Measurements from ENCODE around the gene CRY2.

Gene CRY2

GRCh38 chr11:45879803-45880686 lies 32.8 kb downstream of the CRY2 start:
- TF ChIP-seq CTCF (IDR thresholded peaks at IDR 0.05): no peak

GRCh38 chr11:45880772-45881570 lies 33.7 kb downstream of the CRY2 start:
- no peak for TF ChIP-seq CTCF (IDR thresholded peaks at IDR 0.05)

GRCh38 chr11:45881708-45882368 lies 34.6 kb downstream of the CRY2 start:
- TF ChIP-seq CTCF (IDR thresholded peaks at IDR 0.05): no peak

DNA sequence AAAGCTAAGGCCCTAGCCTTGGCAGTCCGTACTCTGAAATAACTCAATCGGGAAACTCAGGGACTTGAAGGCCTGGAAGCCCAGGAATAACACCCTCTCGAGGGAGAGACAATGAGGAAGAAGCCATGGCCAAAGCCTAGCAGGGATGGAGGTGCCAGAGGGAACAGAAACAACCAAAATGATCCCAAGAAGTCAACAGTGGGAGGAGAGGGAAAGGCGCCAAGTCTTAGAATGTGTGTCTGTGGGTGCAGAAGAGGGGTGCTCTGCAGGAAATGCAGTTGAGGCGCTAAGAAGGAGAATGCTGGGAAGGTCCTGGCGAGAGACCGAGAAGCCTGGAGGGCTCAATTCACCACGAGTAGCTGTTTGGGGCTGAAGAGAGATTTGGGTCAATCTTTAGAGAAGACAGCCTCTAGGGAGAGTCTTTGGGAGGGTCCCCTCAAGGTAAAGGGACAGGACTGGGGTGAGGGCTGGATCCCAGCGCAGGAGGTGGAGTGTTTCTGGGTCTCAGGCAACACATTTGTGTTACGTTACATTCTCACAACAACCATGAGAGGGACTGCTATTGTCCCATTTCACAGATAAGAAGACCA lies 37.4 kb downstream of the CRY2 start:
- TF ChIP-seq CTCF (IDR thresholded peaks at IDR 0.05): no peak

DNA sequence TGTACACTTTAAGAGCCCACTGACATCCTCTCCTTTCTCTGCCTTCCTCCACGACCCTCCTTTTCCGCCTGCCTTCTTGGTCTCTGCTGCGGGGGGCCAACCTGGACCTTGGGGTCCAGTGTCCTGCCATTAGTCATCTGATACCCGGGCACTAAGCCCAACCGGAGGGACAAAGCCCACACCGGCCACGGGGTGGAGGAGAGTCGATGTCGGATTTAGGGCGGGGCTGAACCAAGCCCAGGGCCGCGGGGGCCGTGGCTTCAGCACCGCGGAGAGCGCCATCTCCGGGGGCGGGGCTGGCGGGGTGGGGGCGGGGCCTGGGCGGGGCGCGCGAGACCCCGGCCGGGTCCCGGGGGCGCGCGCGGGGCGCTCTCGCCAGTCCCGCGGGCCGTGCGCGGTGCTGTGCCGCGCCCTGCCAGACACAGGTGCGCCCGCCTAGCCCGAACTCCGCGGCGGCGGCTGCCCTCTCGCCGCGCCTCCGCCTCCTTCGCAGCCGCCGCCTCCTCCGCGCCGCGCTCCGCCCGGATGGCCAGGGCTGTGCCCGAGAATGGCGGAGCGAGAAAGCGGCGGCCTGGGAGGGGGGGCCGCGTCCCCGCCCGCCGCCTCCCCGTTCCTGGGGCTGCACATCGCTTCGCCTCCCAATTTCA lies 38.1 kb downstream of the CRY2 start, which contains the start of gene MAPK8IP1:
Gene MAPK8IP1, plus strand, starts transcription at position 378 of the 647 bp plus-strand sequence. Its CDS starts 170 bp downstream, at position 548.
- no peak for TF ChIP-seq CTCF (IDR thresholded peaks at IDR 0.05)

DNA sequence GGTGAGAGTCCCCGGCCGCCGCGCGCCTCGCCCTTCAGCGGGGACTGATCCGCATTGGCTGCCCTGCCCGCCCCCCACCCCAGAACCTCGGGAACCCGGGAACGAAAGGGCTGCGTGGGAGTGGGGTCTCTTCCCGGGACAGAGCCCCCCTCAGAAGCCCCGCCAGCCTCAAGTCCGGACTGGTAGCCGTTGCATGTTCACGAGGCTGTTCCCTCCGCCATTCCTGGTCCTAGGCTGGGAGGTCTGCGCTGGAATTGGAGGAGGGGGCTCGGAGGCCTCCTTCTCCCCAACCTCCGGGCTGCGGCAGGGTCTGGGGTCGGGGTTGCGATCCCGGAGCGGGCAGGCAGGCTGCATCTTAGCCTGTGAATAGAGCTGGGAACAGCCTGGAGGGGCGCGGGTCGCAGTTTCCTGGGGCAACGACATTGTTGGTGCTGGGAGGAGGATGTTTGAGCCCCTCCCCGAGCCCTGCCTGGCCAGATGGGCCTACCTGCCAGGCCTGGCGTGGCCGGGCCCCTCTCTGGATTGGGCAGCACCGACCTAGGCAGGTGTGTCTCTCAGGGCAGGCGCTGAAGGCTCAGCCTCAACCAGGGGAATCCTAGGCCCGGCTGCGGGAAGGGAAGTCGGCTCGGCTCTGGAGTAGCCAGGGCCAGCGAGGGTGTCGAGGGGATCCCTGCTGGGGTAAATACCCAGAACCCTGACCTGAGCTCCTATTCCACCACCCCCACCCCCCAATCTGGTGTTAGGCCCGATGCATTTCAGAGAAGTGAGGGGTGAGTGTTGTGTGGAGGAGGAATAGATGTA lies 38.8 kb downstream of the CRY2 start:
- no peak for TF ChIP-seq CTCF (IDR thresholded peaks at IDR 0.05)

Data from LNCAP (cell line).